PC-3 (cell line): ENCODE results near the gene AKAP8.

ENCODE experiments used
- CTCF ChIP-seq: fragments of 300-600 bp; sonication (generic); conservative IDR thresholded peaks from 2 replicates; pipeline ENCODE4 v1.5.1; 2017; ENCODE audit warnings: antibody characterized with exemption, low read depth, mild to moderate bottlenecking, low read length
- EZH2phosphoT487 ChIP-seq: fragments of 300-600 bp; sonication (generic); IDR thresholded peaks from 2 replicates; pipeline ENCODE4 v1.6.1; 2018; ENCODE audit warnings: mild to moderate bottlenecking, antibody characterized with exemption, low read length, borderline replicate concordance

- TF ChIP-seq CTCF (no peak), EZH2phosphoT487 (no peak)
Measured at GRCh38 chr19:15404780-15405211, 25.2 kb upstream of the AKAP8 start.
